ENCODE measurements around the gene FANCI.

DNA sequence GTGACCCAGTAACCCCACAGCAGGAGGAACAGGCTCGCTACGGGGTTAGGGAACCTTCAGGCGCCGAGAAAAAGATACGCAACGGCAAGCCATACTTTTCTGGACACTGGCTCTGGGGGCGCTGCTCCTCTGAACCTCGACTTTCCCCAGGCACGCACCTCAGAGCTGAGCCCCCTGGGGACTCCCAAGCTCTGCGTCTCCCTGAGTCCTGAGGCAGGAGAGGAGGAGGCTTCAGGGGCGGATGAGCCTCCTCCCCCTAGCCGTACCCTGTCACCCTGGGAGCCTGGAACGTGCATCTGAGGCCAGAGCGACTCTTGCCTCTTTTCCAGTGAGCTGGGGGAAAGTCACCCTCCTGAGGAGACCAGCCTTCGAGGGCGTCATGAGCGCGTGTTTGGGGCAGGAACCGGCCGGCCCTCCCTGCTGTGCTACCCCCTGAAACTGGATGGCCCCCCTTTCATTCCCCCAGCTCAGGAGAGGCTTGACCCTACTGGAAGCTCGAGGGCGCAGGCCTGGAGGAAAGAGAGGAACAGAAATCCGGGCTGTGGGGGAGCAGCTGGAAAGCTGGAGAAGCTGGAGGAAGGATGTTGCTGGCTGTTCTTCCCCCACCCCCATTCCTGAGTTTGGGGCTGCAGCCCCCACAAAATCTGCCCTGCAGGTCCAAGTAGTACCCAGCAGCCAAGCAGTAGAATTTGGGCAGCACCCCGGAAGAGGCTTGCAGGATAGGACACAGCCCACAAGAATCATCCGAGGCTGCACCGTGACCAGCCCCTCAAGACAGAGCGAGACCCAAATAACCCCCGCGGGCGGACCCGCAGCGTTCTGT is 115.9 kb downstream of the FANCI start:
- TF ChIP-seq POLR2A (IDR thresholded peaks at IDR 0.05): no peak
- TF ChIP-seq, protein P1, sequence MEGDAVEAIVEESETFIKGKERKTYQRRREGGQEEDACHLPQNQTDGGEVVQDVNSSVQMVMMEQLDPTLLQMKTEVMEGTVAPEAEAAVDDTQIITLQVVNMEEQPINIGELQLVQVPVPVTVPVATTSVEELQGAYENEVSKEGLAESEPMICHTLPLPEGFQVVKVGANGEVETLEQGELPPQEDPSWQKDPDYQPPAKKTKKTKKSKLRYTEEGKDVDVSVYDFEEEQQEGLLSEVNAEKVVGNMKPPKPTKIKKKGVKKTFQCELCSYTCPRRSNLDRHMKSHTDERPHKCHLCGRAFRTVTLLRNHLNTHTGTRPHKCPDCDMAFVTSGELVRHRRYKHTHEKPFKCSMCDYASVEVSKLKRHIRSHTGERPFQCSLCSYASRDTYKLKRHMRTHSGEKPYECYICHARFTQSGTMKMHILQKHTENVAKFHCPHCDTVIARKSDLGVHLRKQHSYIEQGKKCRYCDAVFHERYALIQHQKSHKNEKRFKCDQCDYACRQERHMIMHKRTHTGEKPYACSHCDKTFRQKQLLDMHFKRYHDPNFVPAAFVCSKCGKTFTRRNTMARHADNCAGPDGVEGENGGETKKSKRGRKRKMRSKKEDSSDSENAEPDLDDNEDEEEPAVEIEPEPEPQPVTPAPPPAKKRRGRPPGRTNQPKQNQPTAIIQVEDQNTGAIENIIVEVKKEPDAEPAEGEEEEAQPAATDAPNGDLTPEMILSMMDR (IDR thresholded peaks at IDR 0.05): no peak

Data from sigmoid colon (tissue), 3 donors.